GM12874 (cell line): Measurements from ENCODE around the gene CYTH1.

Source experiments
- CTCF ChIP-seq: IDR thresholded peaks from 2 replicates; pipeline ENCODE4 v1.5.1; 2011; ENCODE audit warnings: low read depth, mild to moderate bottlenecking, control low read depth, low read length, moderate library complexity; ENCODE audit not compliant: insufficient read depth

Gene CYTH1

GRCh38 chr17:78679495-78680395, 102.3 kb downstream of the CYTH1 start:
- TF ChIP-seq CTCF, result no peak

- TF ChIP-seq CTCF, result no peak
Measured at GRCh38 chr17:78678711-78679110, 103.4 kb downstream of the CYTH1 start.

GRCh38 chr17:78678222-78678557, 103.9 kb downstream of the CYTH1 start:
- no peak for TF ChIP-seq CTCF

- TF ChIP-seq CTCF, result no peak
Measured at GRCh38 chr17:78677303-78678221, 104.5 kb downstream of the CYTH1 start.

GRCh38 chr17:78676412-78677302, 105.4 kb downstream of the CYTH1 start:
- TF ChIP-seq CTCF, result no peak

- no peak for TF ChIP-seq CTCF
Measured at GRCh38 chr17:78675836-78676235, 106.2 kb downstream of the CYTH1 start.

GRCh38 chr17:78675316-78675616, 106.8 kb downstream of the CYTH1 start:
- no peak for TF ChIP-seq CTCF
